HFFc6 (cell line): ENCODE results near the gene GPR180. TPM values are rescaled to one million over a fixed set of nuclear protein-coding genes. Genes with fewer than 3 reads are reported as not detected.

ENCODE experiments used
- DNase-seq: peaks from one replicate; pipeline ENCODE4 v3.0.0-alpha.2; 2018
- H3K27ac Mint-ChIP-seq: 2 replicates; pipeline ENCODE4 v1.8.0; 2020; ENCODE audit warnings: mild to moderate bottlenecking, mixed read lengths
- H3K27me3 Mint-ChIP-seq: 2 replicates; pipeline ENCODE4 v1.8.0; 2021; ENCODE audit warnings: mild to moderate bottlenecking, moderate library complexity, mixed read lengths; ENCODE audit not compliant: insufficient read depth
- H3K36me3 Mint-ChIP-seq: 2 replicates; pipeline ENCODE4 v1.8.0; 2021; ENCODE audit warnings: low read depth, mixed read lengths
- H3K4me1 Mint-ChIP-seq: 2 replicates; pipeline ENCODE4 v1.8.0; 2020; ENCODE audit warnings: low read depth, mixed read lengths
- H3K4me3 Mint-ChIP-seq: 2 replicates; pipeline ENCODE4 v1.8.0; 2020; ENCODE audit warnings: mild to moderate bottlenecking, moderate library complexity, mixed read lengths
- H3K9me3 Mint-ChIP-seq: 2 replicates; pipeline ENCODE4 v1.8.0; 2020; ENCODE audit warnings: mild to moderate bottlenecking, mixed read lengths
- total RNA-seq, 6 experiments: library from RNA; stranded (reverse); fragmentation: NEBNext Ultra II Directional; extraction: Animal tissue kit (Norgen Biotek cat#: 25700); gene quantifications; 2 replicates in 1 of 6; 3 replicates in 5 of 6; pipeline ENCODE4 v1.2.3, GENCODE V29; 2021
- TF ChIP-seq, protein P1 (sequence below): fragments of 200-600 bp; sonication (generic); IDR thresholded peaks from 2 replicates; pipeline ENCODE4 v1.5.0; 2021; ENCODE audit warnings: antibody characterized with exemption, mild to moderate bottlenecking

Gene GPR180
- total RNA-seq, 6 experiments from 2014 or later = 8.2 to 10.6 (median 9.1) TPM

DNA sequence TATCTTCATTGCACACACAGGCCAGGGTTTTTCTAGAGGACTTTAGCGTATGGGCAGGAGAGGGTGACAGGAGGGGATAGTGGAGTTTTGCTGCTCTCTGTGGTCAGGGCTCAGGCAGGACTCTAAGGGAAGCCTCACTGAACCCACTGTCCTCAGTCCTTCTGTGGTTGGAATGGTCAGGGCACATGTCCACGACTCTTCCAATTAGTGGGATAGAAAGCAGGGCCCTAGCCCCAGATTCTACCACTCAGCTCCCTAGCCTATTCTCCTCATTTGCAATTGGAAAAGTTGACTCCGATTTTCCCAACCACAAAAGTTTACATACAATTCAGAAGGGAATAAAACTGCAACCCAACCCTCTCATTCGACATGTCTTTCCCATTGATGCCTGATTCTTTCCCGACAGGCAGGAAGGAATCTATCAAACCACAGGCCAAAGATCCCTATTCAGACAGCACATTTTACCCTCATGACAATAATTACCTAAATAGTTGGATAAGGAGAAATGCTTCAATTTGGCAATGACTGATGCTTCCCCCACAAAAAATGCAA, 43.9 kb upstream of the GPR180 start:
- Mint-ChIP-seq H3K27me3 (peaks cover 2% of the 10 kb centered on the region; the same call in 1 of the 2 replicates), H3K9me3 (no peaks in the 10 kb centered on the region), H3K4me1 (no peaks in the 10 kb centered on the region), H3K27ac (no peak overlapping the region), H3K36me3 (no peaks in the 10 kb centered on the region), H3K4me3 (no peak overlapping the region)
- DNase-seq = no peak
- TF ChIP-seq, protein P1, sequence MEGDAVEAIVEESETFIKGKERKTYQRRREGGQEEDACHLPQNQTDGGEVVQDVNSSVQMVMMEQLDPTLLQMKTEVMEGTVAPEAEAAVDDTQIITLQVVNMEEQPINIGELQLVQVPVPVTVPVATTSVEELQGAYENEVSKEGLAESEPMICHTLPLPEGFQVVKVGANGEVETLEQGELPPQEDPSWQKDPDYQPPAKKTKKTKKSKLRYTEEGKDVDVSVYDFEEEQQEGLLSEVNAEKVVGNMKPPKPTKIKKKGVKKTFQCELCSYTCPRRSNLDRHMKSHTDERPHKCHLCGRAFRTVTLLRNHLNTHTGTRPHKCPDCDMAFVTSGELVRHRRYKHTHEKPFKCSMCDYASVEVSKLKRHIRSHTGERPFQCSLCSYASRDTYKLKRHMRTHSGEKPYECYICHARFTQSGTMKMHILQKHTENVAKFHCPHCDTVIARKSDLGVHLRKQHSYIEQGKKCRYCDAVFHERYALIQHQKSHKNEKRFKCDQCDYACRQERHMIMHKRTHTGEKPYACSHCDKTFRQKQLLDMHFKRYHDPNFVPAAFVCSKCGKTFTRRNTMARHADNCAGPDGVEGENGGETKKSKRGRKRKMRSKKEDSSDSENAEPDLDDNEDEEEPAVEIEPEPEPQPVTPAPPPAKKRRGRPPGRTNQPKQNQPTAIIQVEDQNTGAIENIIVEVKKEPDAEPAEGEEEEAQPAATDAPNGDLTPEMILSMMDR = no peak

DNA sequence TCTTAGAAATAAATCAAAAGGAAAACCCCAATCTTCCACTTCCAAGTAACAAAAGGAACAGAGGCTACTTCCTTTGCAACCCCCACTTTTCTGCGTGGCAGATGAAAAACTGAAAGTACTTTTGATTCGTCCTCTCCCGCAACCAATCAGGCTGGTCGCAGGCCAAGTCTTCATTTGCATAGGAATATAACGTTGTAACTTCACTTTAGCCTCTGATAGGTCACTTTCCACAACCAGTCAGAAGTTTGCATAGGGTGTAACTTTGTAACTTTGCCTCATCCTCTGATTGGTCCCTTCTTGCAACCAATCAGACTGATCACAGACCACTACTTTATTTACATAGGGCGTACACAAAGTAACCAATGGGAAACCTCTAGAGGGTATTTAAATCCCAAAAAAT, 42.9 kb upstream of the GPR180 start:
- no peaks in the 10 kb centered on the region; the same call in none of the 2 replicates for H3K27me3 Mint-ChIP-seq
- H3K9me3 Mint-ChIP-seq = no peaks in the 10 kb centered on the region
- no peak for DNase-seq
- no peak overlapping the region for H3K4me3 Mint-ChIP-seq
- no peak overlapping the region for H3K27ac Mint-ChIP-seq
- TF ChIP-seq, protein P1 = no peak
- H3K4me1 Mint-ChIP-seq = no peaks in the 10 kb centered on the region
- H3K36me3 Mint-ChIP-seq = no peaks in the 10 kb centered on the region

DNA sequence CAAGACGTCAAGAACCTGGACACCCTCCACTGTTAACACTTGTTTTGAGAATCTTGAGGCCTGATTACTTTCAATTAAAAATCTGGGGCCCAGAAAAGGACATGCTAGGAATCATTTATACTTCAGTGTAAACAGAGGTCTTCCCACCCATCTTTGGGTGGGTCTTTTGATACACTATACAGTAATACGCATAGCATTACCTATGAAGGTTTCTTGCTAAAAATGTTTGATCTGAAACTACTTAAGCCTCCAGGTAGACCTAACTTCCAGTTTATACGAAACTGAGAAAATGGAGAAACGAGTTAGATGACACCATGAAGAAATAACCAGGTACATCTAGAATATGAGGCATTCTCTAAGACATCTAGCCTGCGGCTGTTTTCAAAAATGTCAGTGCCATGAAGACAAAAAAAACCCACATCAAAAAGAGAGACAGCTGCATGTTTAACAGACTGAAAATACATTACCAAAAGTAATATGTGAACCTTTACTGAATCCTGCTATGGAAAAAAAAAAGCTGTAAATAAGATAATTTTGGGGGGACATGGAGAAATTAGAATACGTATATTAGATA, 42.3 kb upstream of the GPR180 start:
- TF ChIP-seq, protein P1 = no peak
- no peaks in the 10 kb centered on the region for H3K4me1 Mint-ChIP-seq
- no peak overlapping the region for H3K27ac Mint-ChIP-seq
- no peaks in the 10 kb centered on the region; the same call in none of the 2 replicates for H3K27me3 Mint-ChIP-seq
- no peaks in the 10 kb centered on the region for H3K36me3 Mint-ChIP-seq
- H3K9me3 Mint-ChIP-seq = no peaks in the 10 kb centered on the region
- H3K4me3 Mint-ChIP-seq = no peak overlapping the region
- no peak for DNase-seq

DNA sequence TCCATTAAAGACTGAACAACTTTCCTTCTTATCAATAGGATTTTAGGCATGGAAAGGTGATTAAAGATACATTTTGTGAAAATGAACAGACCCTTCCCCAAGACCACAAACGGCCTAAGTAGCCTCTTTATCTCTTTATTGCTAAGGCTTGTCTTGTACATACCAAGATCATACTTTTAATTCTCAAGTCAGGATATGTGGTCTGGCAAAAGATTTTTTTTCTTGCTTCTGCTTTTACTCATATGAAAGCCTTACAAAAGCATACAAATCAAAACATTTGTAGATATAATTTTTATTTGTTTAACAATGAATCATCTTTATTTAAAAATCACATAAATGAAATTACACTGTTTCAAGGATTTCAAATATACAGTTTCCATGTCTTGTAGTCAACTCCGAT, 41.5 kb upstream of the GPR180 start:
- no peak overlapping the region for H3K27ac Mint-ChIP-seq
- H3K4me3 Mint-ChIP-seq = no peak overlapping the region
- H3K4me1 Mint-ChIP-seq = no peaks in the 10 kb centered on the region
- TF ChIP-seq, protein P1 = no peak
- no peaks in the 10 kb centered on the region for H3K9me3 Mint-ChIP-seq
- no peak for DNase-seq
- no peaks in the 10 kb centered on the region; the same call in none of the 2 replicates for H3K27me3 Mint-ChIP-seq
- no peaks in the 10 kb centered on the region for H3K36me3 Mint-ChIP-seq

DNA sequence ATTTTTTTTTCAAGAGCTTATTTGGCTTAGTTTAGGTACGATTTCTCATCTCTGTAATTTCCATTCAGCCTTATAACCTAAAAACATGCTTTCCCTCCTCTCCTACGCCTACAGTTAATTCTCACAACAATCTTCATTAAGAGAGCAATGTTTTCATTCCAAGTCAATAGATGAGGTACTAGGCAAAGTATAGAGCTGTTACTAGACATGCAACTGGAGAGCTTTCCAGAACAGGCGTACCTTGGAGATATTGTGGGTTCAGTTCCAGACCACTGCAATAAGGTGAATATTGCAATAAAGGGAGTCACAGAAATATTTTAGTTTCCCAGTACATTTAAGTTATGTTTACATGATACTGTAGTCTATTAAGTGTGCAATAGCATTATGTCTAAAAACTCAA, 40.5 kb upstream of the GPR180 start:
- TF ChIP-seq, protein P1 = no peak
- Mint-ChIP-seq H3K36me3 (no peaks in the 10 kb centered on the region), H3K27me3 (no peaks in the 10 kb centered on the region; the same call in none of the 2 replicates)

More for the DNA sequence above, 40.5 kb upstream of the GPR180 start:
- Mint-ChIP-seq H3K9me3 (no peaks in the 10 kb centered on the region), H3K27ac (no peak overlapping the region), H3K4me1 (no peaks in the 10 kb centered on the region), H3K4me3 (no peak overlapping the region)
- DNase-seq = no peak
